Superior temporal gyrus (tissue), 1 donor: Measurements from ENCODE around the gene TMC8.

Experiments used
- DNase-seq: peaks from one replicate; pipeline ENCODE4 v3.0.0-alpha.2; 2016; ENCODE audit errors: extremely low spot score

TMC8 gene

GRCh38 chr17:78130437-78131101 lies at the start of gene TMC8:
TMC8 (plus strand) TSS chr17:78130771; CDS start chr17:78131589, 818 bp downstream.
- DNase-seq = peak; percentile 22

GRCh38 chr17:78081551-78081950 lies 49.0 kb upstream of the TMC8 start:
- no peak for DNase-seq

GRCh38 chr17:78082355-78082872 lies 48.2 kb upstream of the TMC8 start:
- DNase-seq = peak; percentile 61

- peak; percentile 64 for DNase-seq
Observed at GRCh38 chr17:78082988-78083387, 47.6 kb upstream of the TMC8 start.

GRCh38 chr17:78086740-78087139 lies 43.8 kb upstream of the TMC8 start:
- no peak for DNase-seq

GRCh38 chr17:78088529-78088928 lies 42.0 kb upstream of the TMC8 start:
- no peak for DNase-seq

- DNase-seq = no peak
Observed at GRCh38 chr17:78089576-78090281, 40.8 kb upstream of the TMC8 start.

GRCh38 chr17:78092794-78093324 lies 37.7 kb upstream of the TMC8 start:
- no peak for DNase-seq

- DNase-seq = no peak
Observed at GRCh38 chr17:78095035-78095434, 35.5 kb upstream of the TMC8 start.

- DNase-seq = no peak
Observed at GRCh38 chr17:78096093-78096492, 34.5 kb upstream of the TMC8 start.

- DNase-seq = no peak
Observed at GRCh38 chr17:78101112-78101511, 29.5 kb upstream of the TMC8 start.

GRCh38 chr17:78101542-78101941 lies 29.0 kb upstream of the TMC8 start:
- no peak for DNase-seq

GRCh38 chr17:78103311-78103710 lies 27.3 kb upstream of the TMC8 start:
- DNase-seq = no peak

- DNase-seq = no peak
Observed at GRCh38 chr17:78104540-78104941, 26.0 kb upstream of the TMC8 start.

- DNase-seq = no peak
Observed at GRCh38 chr17:78105101-78105500, 25.5 kb upstream of the TMC8 start.

- no peak for DNase-seq
Observed at GRCh38 chr17:78105551-78105950, 25.0 kb upstream of the TMC8 start.

GRCh38 chr17:78106211-78106610 lies 24.4 kb upstream of the TMC8 start:
- DNase-seq = no peak

- DNase-seq = no peak
Observed at GRCh38 chr17:78107457-78107856, 23.1 kb upstream of the TMC8 start.

GRCh38 chr17:78107976-78108725 lies 22.4 kb upstream of the TMC8 start:
- no peak for DNase-seq

- no peak for DNase-seq
Observed at GRCh38 chr17:78108726-78109488, 21.7 kb upstream of the TMC8 start.

- no peak for DNase-seq
Observed at GRCh38 chr17:78109489-78109761, 21.1 kb upstream of the TMC8 start.
